Left ventricle myocardium inferior (tissue), 1 donor: ENCODE measurements around the gene SCLY. TPM values are rescaled to one million over a fixed set of nuclear protein-coding genes. Genes with fewer than 3 reads are reported as not detected.

ENCODE experiments used
- DNase-seq: peaks from one replicate; pipeline ENCODE4 v3.0.0-alpha.2; 2020
- H3K27ac ChIP-seq: fragments of 200-600 bp; replicated peaks from 2 replicates; pipeline ENCODE4 v1.8.0; 2021
- H3K27me3 ChIP-seq: fragments of 200-600 bp; 2 replicates; pipeline ENCODE4 v1.8.0; 2021; ENCODE audit warnings: low read depth
- H3K36me3 ChIP-seq: fragments of 200-600 bp; 2 replicates; pipeline ENCODE4 v1.8.0; 2021
- H3K4me1 ChIP-seq: fragments of 200-600 bp; 2 replicates; pipeline ENCODE4 v1.8.0; 2021
- H3K4me3 ChIP-seq: fragments of 200-600 bp; 2 replicates; pipeline ENCODE4 v1.8.0; 2021; ENCODE audit warnings: mild to moderate bottlenecking, moderate library complexity
- H3K9me3 ChIP-seq: fragments of 200-600 bp; replicated peaks from 2 replicates; pipeline ENCODE4 v1.8.0; 2021
- CTCF ChIP-seq: fragments of 200-600 bp; IDR thresholded peaks from 2 replicates; pipeline ENCODE4 v1.8.0; 2021; ENCODE audit warnings: antibody characterized with exemption, mild to moderate bottlenecking, borderline replicate concordance
- intact Hi-C: fragments of 100-400 bp; cut with micrococcal nuclease; formaldehyde crosslinking; loops from one replicate; pipeline ENCODE4 v1.11.0; 2022
- long read RNA-seq: library from polyadenylated mRNA; unstranded; transcript quantifications from one replicate; pipeline ENCODE4 v2.0.0, GENCODE V29; 2021
- total RNA-seq: library from RNA; stranded (reverse); fragmentation: NEBNext Ultra II Directional; extraction: Animal tissue kit (Norgen Biotek cat#: 25700); gene quantifications from one replicate; pipeline ENCODE4 v1.2.1, GENCODE V29; 2021
- donor health status: DM: no; HTN: yes; CAD: no; lungs with severe emphysema.

The SCLY gene
- 10.9 TPM for total RNA-seq
- long read RNA-seq, transcript SCLY-201 (12 exons, 2,562 nt): major isoform, 13 of 21 reads
- long read RNA-seq, transcript SCLY-202 (8 exons, 1,774 nt): minor isoform, 5 of 21 reads
- long read RNA-seq, partial matches to known transcripts: 0 of 21 reads
- long read RNA-seq, other reads (novel, unspliced or antisense): 3 of 21 reads

GRCh38 chr2:238060542-238061314 is at the start of gene SCLY:
TSS of gene SCLY (plus strand) at chr2:238061001. CDS start at chr2:238061055, 54 bp downstream.
- H3K27ac ChIP-seq: peak within 1 kb of the TSS; percentile 90
- peaks cover 31% of the 10 kb centered on the region for H3K4me1 ChIP-seq
- H3K9me3 ChIP-seq: no peaks in the 10 kb centered on the region
- peak; percentile 98 for DNase-seq
- no peak for TF ChIP-seq CTCF
- H3K36me3 ChIP-seq: peaks cover 13% of the 10 kb centered on the region
- intact Hi-C loops: no loop called here
- peak within 1 kb of the TSS; percentile 99 for H3K4me3 ChIP-seq
- H3K27me3 ChIP-seq: no peaks in the 10 kb centered on the region

GRCh38 chr2:238013806-238014205 is 47.0 kb upstream of the SCLY start:
- Histone ChIP-seq H3K36me3 (peaks cover 10% of the 10 kb centered on the region), H3K4me3 (no peak overlapping the region), H3K9me3 (no peaks in the 10 kb centered on the region), H3K4me1 (peaks cover 16% of the 10 kb centered on the region), H3K27ac (no peak overlapping the region), H3K27me3 (no peaks in the 10 kb centered on the region)
- no peak for DNase-seq
- intact Hi-C loops: no loop called here
- TF ChIP-seq CTCF: no peak

- Histone ChIP-seq H3K4me1 (peaks cover 7% of the 10 kb centered on the region), H3K27me3 (no peaks in the 10 kb centered on the region), H3K4me3 (no peak overlapping the region), H3K36me3 (peaks cover 10% of the 10 kb centered on the region), H3K9me3 (no peaks in the 10 kb centered on the region), H3K27ac (no peak overlapping the region)
- intact Hi-C loops: no loop called here
- no peak for DNase-seq
- TF ChIP-seq CTCF: peak; percentile 33
Measured at GRCh38 chr2:238015705-238016104, 45.1 kb upstream of the SCLY start.

- peaks cover 4% of the 10 kb centered on the region for H3K4me1 ChIP-seq
- H3K9me3 ChIP-seq: no peaks in the 10 kb centered on the region
- no peak overlapping the region for H3K27ac ChIP-seq
- no peak for TF ChIP-seq CTCF
- H3K4me3 ChIP-seq: no peak overlapping the region
- H3K36me3 ChIP-seq: peaks cover 16% of the 10 kb centered on the region
- no peaks in the 10 kb centered on the region for H3K27me3 ChIP-seq
- intact Hi-C loops: no loop called here
- no peak for DNase-seq
Measured at GRCh38 chr2:238016526-238016925, 44.3 kb upstream of the SCLY start.

GRCh38 chr2:238019962-238020361 is 40.8 kb upstream of the SCLY start:
- no peak overlapping the region for H3K27ac ChIP-seq
- TF ChIP-seq CTCF: no peak
- intact Hi-C loops: no loop called here
- peaks cover 18% of the 10 kb centered on the region for H3K36me3 ChIP-seq
- no peaks in the 10 kb centered on the region for H3K9me3 ChIP-seq
- no peaks in the 10 kb centered on the region for H3K27me3 ChIP-seq
- H3K4me3 ChIP-seq: no peak overlapping the region
- no peak for DNase-seq
- peaks cover 10% of the 10 kb centered on the region for H3K4me1 ChIP-seq
